NT2/D1 (cell line): ENCODE measurements around the gene INS.

Source experiments
- YY1 ChIP-seq: IDR thresholded peaks from 2 replicates; pipeline ENCODE4 v1.6.1; 2011; ENCODE audit not compliant: insufficient read length, insufficient read depth
- ZNF274 ChIP-seq: IDR thresholded peaks from 2 replicates; pipeline ENCODE4 v1.6.1; 2011; ENCODE audit warnings: mild to moderate bottlenecking, low read depth, low read length

DNA sequence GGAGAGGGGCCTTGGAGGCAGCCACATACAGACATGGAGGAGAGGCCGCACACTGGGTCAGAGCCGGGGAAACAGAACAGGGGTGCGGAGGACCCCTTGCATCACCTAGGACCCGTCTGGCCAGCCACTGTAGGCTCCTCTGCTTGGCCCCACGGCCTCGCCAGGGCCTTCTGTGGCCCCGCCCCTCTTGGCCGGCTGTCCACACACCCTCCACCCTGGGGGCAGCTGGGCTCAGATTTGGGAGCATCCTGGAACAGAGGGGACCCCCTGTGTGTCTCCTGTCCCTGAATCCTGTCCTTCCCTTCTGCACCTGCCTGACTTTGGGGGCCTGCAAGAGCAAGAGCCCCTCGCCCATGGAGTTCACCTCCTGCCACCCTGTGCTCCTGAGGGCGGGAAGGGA is 18.5 kb upstream of the INS start:
- no peak for TF ChIP-seq YY1
- TF ChIP-seq ZNF274, result no peak
